SK-N-DZ (cell line): ENCODE measurements around the gene XPNPEP3.

Experiments used
- DNase-seq: peaks from one replicate; pipeline ENCODE4 v3.0.0-alpha.2; 2015; ENCODE audit warnings: low spot score

The XPNPEP3 gene

DNA sequence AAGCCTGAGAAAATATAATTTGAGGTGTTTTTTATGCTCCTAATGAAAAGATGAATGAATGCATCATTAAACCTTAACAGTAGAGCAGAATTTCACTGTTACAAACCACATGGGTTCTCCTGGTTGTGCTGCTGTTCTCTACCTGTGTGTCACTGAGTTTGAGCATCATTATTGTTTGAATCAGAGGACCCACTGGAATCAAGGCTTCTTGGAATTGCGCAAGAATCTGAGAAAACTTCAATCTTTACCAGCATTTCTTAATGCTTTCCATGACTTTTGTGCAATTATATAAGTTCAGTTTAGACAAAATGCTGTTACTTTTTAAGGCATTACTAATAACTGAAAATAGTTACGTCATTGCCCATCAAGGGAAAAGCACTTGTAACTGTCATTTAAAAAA lies 75.4 kb downstream of the XPNPEP3 start:
- DNase-seq: no peak

- no peak for DNase-seq
These were observed 82.3 kb downstream of the XPNPEP3 start for GRCh38 chr22:40939202-40939601.

GRCh38 chr22:40950962-40951794 lies 94.2 kb downstream of the XPNPEP3 start, which contains the start of gene RBX1:
RBX1 (plus strand) TSS chr22:40951378; CDS start chr22:40951399, 21 bp downstream.
- DNase-seq: peak; percentile 99

- DNase-seq: no peak
These were observed 95.1 kb downstream of the XPNPEP3 start for GRCh38 chr22:40951795-40952605.

- DNase-seq: no peak
These were observed 96.5 kb downstream of the XPNPEP3 start for GRCh38 chr22:40953471-40953870.

DNA sequence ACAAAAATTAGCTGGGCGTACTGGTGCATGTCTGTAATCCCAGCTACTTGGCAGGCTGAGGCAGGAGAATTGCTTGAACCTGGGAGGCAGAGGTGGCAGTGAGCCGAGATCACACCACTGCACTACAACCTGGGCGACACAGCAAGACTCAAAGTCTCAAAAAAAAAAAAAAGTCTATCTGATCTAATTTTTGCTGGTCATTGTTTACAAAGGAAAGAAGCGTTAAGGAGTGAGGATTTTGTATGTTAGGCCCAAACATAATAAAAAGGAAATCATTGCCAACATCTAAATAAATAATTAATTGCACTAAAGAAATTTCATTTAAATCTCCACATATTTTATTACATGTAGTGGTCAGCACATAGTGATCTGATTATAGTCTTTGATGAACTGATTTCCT lies 97.2 kb downstream of the XPNPEP3 start:
- DNase-seq: no peak

GRCh38 chr22:40955571-40955970 lies 98.6 kb downstream of the XPNPEP3 start:
- no peak for DNase-seq

- DNase-seq: no peak
These were observed 100.7 kb downstream of the XPNPEP3 start for GRCh38 chr22:40957601-40958000.

DNA sequence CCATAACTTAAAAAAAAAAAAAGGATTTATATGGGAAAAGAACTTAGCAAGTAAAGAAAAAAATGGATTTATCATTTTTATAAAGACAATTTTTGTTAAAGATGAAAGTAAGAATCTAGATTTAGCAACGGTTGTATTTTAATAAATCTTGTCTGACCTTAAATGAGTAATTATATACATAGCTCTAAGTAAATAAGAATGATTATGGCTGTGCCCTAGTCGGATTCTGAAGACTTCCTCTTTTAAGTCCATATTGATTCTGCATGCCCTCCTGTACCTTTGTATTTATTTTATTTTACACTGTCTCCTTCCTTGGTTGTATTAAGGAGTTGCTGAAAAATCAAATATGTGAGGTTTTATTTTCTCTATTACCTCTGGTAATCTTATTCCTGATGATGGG lies 101.4 kb downstream of the XPNPEP3 start:
- no peak for DNase-seq

DNA sequence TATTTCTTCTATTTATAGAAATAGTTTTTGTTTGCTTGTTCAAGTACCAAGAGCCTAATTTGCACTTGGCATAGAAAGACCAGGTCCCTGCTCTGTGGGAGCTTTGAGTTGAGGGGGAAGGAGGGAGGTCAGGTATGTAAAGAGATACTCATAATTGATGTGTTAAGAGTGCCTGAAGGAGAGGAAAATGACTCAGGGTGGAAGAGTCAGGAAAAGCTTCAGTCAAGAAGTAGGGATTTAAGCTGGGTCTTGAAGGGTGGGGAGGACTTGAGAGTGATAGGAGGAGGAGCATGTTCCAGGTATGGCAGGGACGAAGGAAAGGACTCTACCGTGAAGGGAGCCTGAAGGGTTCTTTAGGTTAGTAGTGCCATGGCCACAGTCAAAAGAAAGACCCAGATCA lies 103.2 kb downstream of the XPNPEP3 start:
- no peak for DNase-seq

GRCh38 chr22:40965936-40966725 lies 109.2 kb downstream of the XPNPEP3 start:
- no peak for DNase-seq

DNA sequence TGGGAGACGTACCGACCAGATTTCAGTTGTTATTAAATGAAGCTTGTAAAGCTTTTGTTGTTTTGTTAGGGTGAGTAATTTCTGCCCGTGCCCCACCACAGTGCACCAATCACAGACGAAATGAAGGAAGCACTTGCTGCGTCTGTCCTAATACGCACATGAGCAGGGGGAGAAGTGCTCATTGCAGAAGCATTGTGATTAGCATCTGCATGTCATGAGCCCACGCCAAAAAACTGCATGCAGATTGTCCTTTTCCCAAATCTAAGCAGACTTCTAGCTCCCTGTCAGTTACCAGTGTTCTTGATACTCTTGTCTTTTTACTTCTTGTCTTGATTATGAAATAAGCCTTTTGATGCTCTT lies 109.8 kb downstream of the XPNPEP3 start:
- DNase-seq: no peak

DNA sequence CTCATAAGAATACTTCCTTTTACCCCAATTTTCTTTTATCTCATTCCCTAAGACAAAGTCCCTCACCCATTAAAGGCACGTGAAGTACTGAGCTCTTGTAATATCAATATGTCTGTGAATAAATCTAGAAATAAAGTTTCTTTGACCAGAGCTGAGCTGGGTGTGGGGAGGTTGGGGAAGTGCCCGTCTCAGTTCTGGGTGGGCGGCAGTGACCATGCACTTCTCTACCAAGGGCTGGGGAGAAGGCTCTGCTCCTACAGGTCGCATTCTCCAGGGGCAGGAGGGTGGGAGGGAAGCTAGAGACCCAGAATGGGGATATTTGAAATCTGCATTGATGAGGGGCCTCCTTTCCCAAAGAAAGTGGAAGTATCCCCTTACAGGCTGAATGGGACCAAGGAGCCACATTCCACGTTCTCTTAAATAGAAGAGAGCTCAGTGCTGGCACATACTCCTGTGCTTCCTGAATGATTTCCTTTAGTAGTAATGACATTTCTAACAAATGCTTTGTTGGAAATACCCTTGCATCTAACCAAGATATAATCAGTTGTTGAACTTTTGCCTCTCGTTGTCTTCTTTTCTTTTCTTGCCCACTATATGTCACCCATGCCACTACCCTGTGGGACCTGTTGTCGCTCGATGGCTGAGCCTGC lies 110.3 kb downstream of the XPNPEP3 start:
- DNase-seq: no peak

- no peak for DNase-seq
These were observed 115.6 kb downstream of the XPNPEP3 start for GRCh38 chr22:40972587-40972986.

GRCh38 chr22:40973144-40973543 lies 116.2 kb downstream of the XPNPEP3 start:
- DNase-seq: no peak

- DNase-seq: no peak
These were observed 118.4 kb downstream of the XPNPEP3 start for GRCh38 chr22:40975366-40975765.

- no peak for DNase-seq
These were observed 120.1 kb downstream of the XPNPEP3 start for GRCh38 chr22:40976866-40977700.

DNA sequence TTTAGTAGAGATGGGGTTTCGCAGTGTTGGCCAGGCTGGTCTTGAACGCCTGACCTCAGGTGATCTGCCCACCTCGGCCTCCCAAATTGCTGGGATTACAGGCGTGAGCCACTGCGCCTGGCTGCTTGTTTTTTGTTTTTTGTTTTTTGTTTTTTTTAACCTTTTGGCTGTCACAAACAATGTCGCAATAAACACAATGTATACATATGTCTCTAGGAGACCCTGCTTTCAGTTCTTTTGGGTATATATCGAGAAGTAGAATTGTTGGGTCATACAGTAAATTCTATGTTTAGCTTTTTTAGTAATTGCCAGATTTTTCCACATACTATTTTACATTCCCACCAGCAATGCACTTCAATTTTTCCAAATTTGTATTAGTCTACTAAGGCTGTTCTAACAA lies 122.2 kb downstream of the XPNPEP3 start:
- DNase-seq: no peak

- no peak for DNase-seq
These were observed 122.9 kb downstream of the XPNPEP3 start for GRCh38 chr22:40979871-40980270.
